Kidney epithelial cell (primary cell): ENCODE measurements around the gene OLR1. TPM values are rescaled to one million over a fixed set of nuclear protein-coding genes. Genes with fewer than 3 reads are reported as not detected.

Source experiments
- DNase-seq: peaks from one replicate; pipeline ENCODE4 v3.0.0-alpha.2; 2010; ENCODE audit warnings: low read depth
- H3K27me3 ChIP-seq: 2 replicates; pipeline ENCODE4 v1.6.0; 2011; ENCODE audit warnings: low read length; ENCODE audit not compliant: control insufficient read depth, insufficient read depth
- H3K36me3 ChIP-seq: 2 replicates; pipeline ENCODE4 v1.5.1; 2011; ENCODE audit warnings: low read length; ENCODE audit not compliant: control insufficient read depth, insufficient read depth
- H3K4me3 ChIP-seq: 2 replicates; pipeline ENCODE4 v1.5.1; 2011; ENCODE audit warnings: low read depth, mild to moderate bottlenecking, control low read depth, low read length
- total RNA-seq: library from RNA; depleted of rRNA; stranded (reverse); fragments of >200 nt; gene quantifications from 2 replicates; pipeline ENCODE4 v1.2.3, GENCODE V29; 2015
- TF ChIP-seq, protein P1 (sequence below): IDR thresholded peaks from 2 replicates; pipeline ENCODE4 v1.5.1; 2011; ENCODE audit warnings: mild to moderate bottlenecking, moderate library complexity, low read length, control low read depth, inconsistent platforms; ENCODE audit not compliant: insufficient read depth, poor library complexity, severe bottlenecking

Gene OLR1
- total RNA-seq, 1 donor from 2014 or later = not detected

DNA sequence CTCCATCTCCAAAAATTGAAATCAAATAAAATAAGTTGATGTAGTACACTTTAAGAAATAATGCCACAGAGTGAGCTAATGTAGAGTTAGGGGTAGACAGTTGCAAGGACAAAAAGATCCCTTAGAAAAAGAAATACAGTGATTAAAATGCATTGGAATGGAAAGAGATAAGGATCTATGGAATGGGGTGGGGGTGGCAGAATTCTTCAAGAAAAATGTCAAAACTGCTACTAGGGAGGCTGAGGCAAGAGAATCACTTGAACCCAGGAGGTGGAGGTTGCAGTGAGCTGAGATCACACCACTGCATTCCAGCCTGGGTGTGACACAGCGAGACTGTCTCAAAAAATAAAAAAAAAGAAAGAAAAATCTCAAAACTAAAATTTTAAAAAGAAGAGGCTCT, 6.5 kb downstream of the OLR1 start:
- TF ChIP-seq, protein P1, sequence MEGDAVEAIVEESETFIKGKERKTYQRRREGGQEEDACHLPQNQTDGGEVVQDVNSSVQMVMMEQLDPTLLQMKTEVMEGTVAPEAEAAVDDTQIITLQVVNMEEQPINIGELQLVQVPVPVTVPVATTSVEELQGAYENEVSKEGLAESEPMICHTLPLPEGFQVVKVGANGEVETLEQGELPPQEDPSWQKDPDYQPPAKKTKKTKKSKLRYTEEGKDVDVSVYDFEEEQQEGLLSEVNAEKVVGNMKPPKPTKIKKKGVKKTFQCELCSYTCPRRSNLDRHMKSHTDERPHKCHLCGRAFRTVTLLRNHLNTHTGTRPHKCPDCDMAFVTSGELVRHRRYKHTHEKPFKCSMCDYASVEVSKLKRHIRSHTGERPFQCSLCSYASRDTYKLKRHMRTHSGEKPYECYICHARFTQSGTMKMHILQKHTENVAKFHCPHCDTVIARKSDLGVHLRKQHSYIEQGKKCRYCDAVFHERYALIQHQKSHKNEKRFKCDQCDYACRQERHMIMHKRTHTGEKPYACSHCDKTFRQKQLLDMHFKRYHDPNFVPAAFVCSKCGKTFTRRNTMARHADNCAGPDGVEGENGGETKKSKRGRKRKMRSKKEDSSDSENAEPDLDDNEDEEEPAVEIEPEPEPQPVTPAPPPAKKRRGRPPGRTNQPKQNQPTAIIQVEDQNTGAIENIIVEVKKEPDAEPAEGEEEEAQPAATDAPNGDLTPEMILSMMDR = no peak
- Histone ChIP-seq H3K4me3 (no peak overlapping the region), H3K27me3 (no peaks in the 10 kb centered on the region), H3K36me3 (no peaks in the 10 kb centered on the region)
- no peak for DNase-seq

GRCh38 chr12:10163084-10163483, 8.8 kb downstream of the OLR1 start:
- Histone ChIP-seq H3K27me3 (no peaks in the 10 kb centered on the region), H3K4me3 (no peak overlapping the region), H3K36me3 (no peaks in the 10 kb centered on the region)
- DNase-seq = no peak
- TF ChIP-seq, protein P1 = no peak

- H3K27me3 ChIP-seq = no peaks in the 10 kb centered on the region
- no peaks in the 10 kb centered on the region for H3K36me3 ChIP-seq
- no peak for DNase-seq
- H3K4me3 ChIP-seq = no peak overlapping the region
- TF ChIP-seq, protein P1 = no peak
Measured at GRCh38 chr12:10160617-10161385, 11.1 kb downstream of the OLR1 start.

DNA sequence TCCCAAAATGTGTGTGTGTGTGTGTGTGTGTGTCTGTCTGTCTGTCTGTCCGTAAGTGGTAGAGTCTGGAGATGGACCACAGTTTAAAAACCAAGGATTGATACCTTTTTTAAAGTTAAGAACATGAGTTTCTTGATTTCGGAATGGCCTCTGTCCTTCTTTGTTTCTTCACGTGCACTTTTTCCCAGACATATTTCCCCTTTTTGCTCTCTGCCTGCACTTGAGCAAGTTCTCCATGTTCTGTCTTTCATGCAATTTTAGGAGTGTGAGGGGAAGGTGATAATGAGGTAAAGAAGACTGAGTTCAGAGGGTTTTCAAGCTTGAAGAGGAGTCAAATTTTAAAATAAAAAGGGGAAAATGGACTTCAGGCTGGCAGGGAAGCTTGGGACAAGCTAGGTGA, 12.7 kb downstream of the OLR1 start:
- no peaks in the 10 kb centered on the region for H3K36me3 ChIP-seq
- DNase-seq = no peak
- H3K4me3 ChIP-seq = no peak overlapping the region
- no peaks in the 10 kb centered on the region for H3K27me3 ChIP-seq
- TF ChIP-seq, protein P1 = no peak

DNA sequence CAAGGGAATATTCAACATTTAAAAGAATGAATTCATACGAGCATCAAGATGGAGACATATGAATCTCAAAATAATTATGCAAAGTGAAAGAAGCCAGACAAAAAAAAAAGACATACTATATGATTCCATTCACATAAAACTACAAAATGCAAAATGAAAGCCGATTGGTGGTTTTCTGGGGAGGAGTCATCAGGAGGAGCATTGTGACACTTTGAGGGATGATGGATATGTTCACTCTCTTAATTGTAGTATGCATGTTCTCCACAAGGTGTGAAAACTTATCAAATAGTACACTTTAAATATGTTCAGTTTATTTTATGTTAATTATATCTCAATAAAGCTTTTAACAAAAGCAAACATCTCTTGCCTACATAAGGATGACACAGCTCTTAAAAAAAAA, 13.5 kb downstream of the OLR1 start:
- DNase-seq = no peak
- Histone ChIP-seq H3K4me3 (no peak overlapping the region), H3K36me3 (no peaks in the 10 kb centered on the region), H3K27me3 (no peaks in the 10 kb centered on the region)
- TF ChIP-seq, protein P1 = no peak

GRCh38 chr12:10155966-10156365, 16.0 kb downstream of the OLR1 start:
- no peak overlapping the region for H3K4me3 ChIP-seq
- no peaks in the 10 kb centered on the region for H3K36me3 ChIP-seq
- no peaks in the 10 kb centered on the region for H3K27me3 ChIP-seq
- no peak for DNase-seq
- TF ChIP-seq, protein P1 = no peak
